K562 (cell line): ENCODE results near the gene DRC1. TPM values are rescaled to one million over a fixed set of nuclear protein-coding genes. Genes with fewer than 3 reads are reported as not detected.

Experiments used
- ATAC-seq: fragments of 200-7000 bp; cut with Tn5 transposase; 3 replicates; pipeline ENCODE4 v1.9.1; 2020; ENCODE audit warnings: moderate library complexity
- BruUV-seq: library from RNA; stranded (reverse); fragments of 400-500 nt; replicated peaks from 2 replicates; lab custom pipeline; 2021; lab: Mats Ljungman, UMichigan
- CTCF ChIA-PET: fragments of 300-600 bp; formaldehyde crosslinking; extraction: SDS; loops from one replicate; lab custom pipeline; 2021; ENCODE audit warnings: low intra/inter-chr PET ratio; lab: Yijun Ruan, JAX
- POLR2A ChIA-PET: fragments of 300-600, 350-650 bp; sonication (Branson Sonifier 250); formaldehyde crosslinking; extraction: SDS; loops from one replicate; lab custom pipeline; 2021; ENCODE audit warnings: antibody characterized with exemption, inconsistent platforms; lab: Yijun Ruan, JAX
- DNase-seq, 4 experiments: peaks; one replicate each; pipeline versions ENCODE4 v3.0.0 to v3.0.0-alpha.2; 2011 to 2018; ENCODE audit warnings: low spot score in 3 of 4, mixed read lengths in 3 of 4; ENCODE audit errors: extremely low read depth in 1 of 4
- FAIRE-seq: peaks from 2 replicates; lab custom pipeline; 2011; peaks lifted over from hg19 to GRCh38; lab: Jason Lieb, UNC
- H2AFZ ChIP-seq: 2 replicates; pipeline ENCODE4 v1.6.0; 2011; ENCODE audit warnings: low read depth, low read length, control low read depth, inconsistent platforms
- H3K27ac ChIP-seq: fragments of 200-600 bp; 3 replicates; pipeline ENCODE4 v1.8.0; 2011; ENCODE audit warnings: low read depth, mild to moderate bottlenecking, control low read depth, inconsistent platforms, low read length, moderate library complexity, mixed read lengths; ENCODE audit errors: extremely low read depth
- H3K27me3 ChIP-seq, 2 experiments: fragments of 300-600 bp in 1 of 2; 2 replicates in 1 of 2; 3 replicates in 1 of 2; pipeline versions ENCODE4 v1.6.0 to v1.8.0; 2011; ENCODE audit warnings: inconsistent platforms in 2 of 2, low read length in 2 of 2, mild to moderate bottlenecking in 1 of 2, mixed read lengths in 1 of 2, moderate library complexity in 1 of 2; ENCODE audit not compliant: control insufficient read depth in 2 of 2, insufficient read depth in 2 of 2
- H3K36me3 ChIP-seq: fragments of 300-600 bp; 3 replicates; pipeline ENCODE4 v1.8.0; 2011; ENCODE audit warnings: mild to moderate bottlenecking, low read length, inconsistent platforms; ENCODE audit not compliant: control insufficient read depth, insufficient read depth
- H3K4me1 ChIP-seq, 2 experiments: fragments of 200-600 bp in 1 of 2; replicated peaks in 1 of 2; 2 replicates in 1 of 2; 3 replicates in 1 of 2; pipeline versions ENCODE4 v1.5.1 to v1.8.0; 2011; ENCODE audit warnings: inconsistent platforms in 2 of 2, low read length in 2 of 2, mild to moderate bottlenecking in 1 of 2, mixed read lengths in 1 of 2, moderate library complexity in 1 of 2; ENCODE audit not compliant: control insufficient read depth in 2 of 2, insufficient read depth in 2 of 2
- H3K4me2 ChIP-seq: 2 replicates; pipeline ENCODE4 v1.6.1; 2011; ENCODE audit warnings: low read length, control low read depth, inconsistent platforms, mixed read lengths; ENCODE audit not compliant: insufficient read depth
- H3K4me3 ChIP-seq: fragments of 200-600 bp; sonication (generic), shearing (Covaris generic); 2 replicates; pipeline ENCODE4 v1.5.1; 2016; ENCODE audit warnings: control low read depth, inconsistent platforms
- H3K79me2 ChIP-seq: fragments of 200-600 bp; 3 replicates; pipeline ENCODE4 v1.8.0; 2011; ENCODE audit warnings: low read length, inconsistent platforms; ENCODE audit not compliant: control insufficient read depth, insufficient read depth
- H3K9ac ChIP-seq, 2 experiments: 2 replicates each; pipeline versions ENCODE4 v1.6.0 to v1.6.1; 2011; ENCODE audit warnings: low read depth in 2 of 2, low read length in 2 of 2, control low read depth in 1 of 2, inconsistent platforms in 1 of 2, mild to moderate bottlenecking in 1 of 2, mixed read lengths in 1 of 2; ENCODE audit not compliant: insufficient read depth in 1 of 2
- H3K9me1 ChIP-seq: one replicate; pipeline ENCODE4 v1.6.0; 2011; ENCODE audit warnings: inconsistent platforms, mild to moderate bottlenecking, low read length, moderate library complexity; ENCODE audit not compliant: control insufficient read depth, insufficient read depth
- H3K9me3 ChIP-seq: replicated peaks from 2 replicates; pipeline ENCODE4 v1.5.1; 2011; ENCODE audit warnings: low read depth, low read length, inconsistent platforms; ENCODE audit not compliant: control insufficient read depth, insufficient read depth
- H4K20me1 ChIP-seq: replicated peaks from 2 replicates; pipeline ENCODE4 v1.6.1; 2011; ENCODE audit warnings: low read length, inconsistent platforms, mixed read lengths; ENCODE audit not compliant: control insufficient read depth, insufficient read depth
- CHD1 ChIP-seq: fragments of 200-600 bp; sonication (generic); IDR thresholded peaks from one replicate; pipeline ENCODE4 v1.6.1; 2012; ENCODE audit warnings: mild to moderate bottlenecking, moderate library complexity, low read length, inconsistent platforms
- COPS2 ChIP-seq: fragments of 450-650 bp; conservative IDR thresholded peaks from 2 replicates; pipeline ENCODE4 v1.6.1; 2016; ENCODE audit warnings: mild to moderate bottlenecking, moderate library complexity
- FOXJ3 ChIP-seq: sonication (generic); formaldehyde crosslinking; IDR thresholded peaks from 2 replicates; pipeline ENCODE4 v1.4.0; 2020; ENCODE audit warnings: mild to moderate bottlenecking, missing genetic modification reagents
- HNRNPH1 ChIP-seq: fragments of 200-400 bp; formaldehyde crosslinking; optimal IDR thresholded peaks from 2 replicates; pipeline ENCODE3; 2017; ENCODE audit warnings: low read depth, mild to moderate bottlenecking, low read length, moderate library complexity
- HOMEZ ChIP-seq: fragments of 250-450 bp; sonication (Bioruptor Pico); IDR thresholded peaks from 2 replicates; pipeline ENCODE4 v1.4.0; 2020; ENCODE audit warnings: mild to moderate bottlenecking, moderate library complexity
- KDM5B ChIP-seq: fragments of 200-600 bp; sonication (generic); IDR thresholded peaks from 2 replicates; pipeline ENCODE4 v1.6.1; 2012; ENCODE audit warnings: low read depth, mild to moderate bottlenecking, moderate library complexity, low read length, control low read depth, inconsistent platforms; ENCODE audit not compliant: insufficient replicate concordance
- MCM7 ChIP-seq, 2 experiments: fragments of 450-650 bp; IDR thresholded peaks; 2 replicates each; pipeline ENCODE4 v1.6.1; 2016 to 2018
- NCOA6 ChIP-seq: fragments of 450-650 bp; IDR thresholded peaks from 2 replicates; pipeline ENCODE4 v1.6.1; 2017; ENCODE audit warnings: mild to moderate bottlenecking
- PCBP1 ChIP-seq: fragments of 200-400 bp; formaldehyde crosslinking; IDR thresholded peaks from 2 replicates; pipeline ENCODE4 v1.6.1; 2018; ENCODE audit warnings: mild to moderate bottlenecking, low read depth, low read length; ENCODE audit not compliant: poor library complexity, severe bottlenecking
- PCBP2 ChIP-seq: fragments of 200-400 bp; formaldehyde crosslinking; IDR thresholded peaks from 2 replicates; pipeline ENCODE4 v1.6.1; 2018; ENCODE audit warnings: low read length, low read depth, mild to moderate bottlenecking, moderate library complexity; ENCODE audit not compliant: poor library complexity, severe bottlenecking
- RBM25 ChIP-seq: fragments of 200-400 bp; formaldehyde crosslinking; IDR thresholded peaks from 2 replicates; pipeline ENCODE4 v1.6.1; 2018; ENCODE audit warnings: low read length, low read depth, moderate library complexity; ENCODE audit not compliant: severe bottlenecking
- SIN3B ChIP-seq: fragments of 450-650 bp; IDR thresholded peaks from 2 replicates; pipeline ENCODE4 v1.6.1; 2017; ENCODE audit warnings: low read depth, mild to moderate bottlenecking, moderate library complexity
- SP1 ChIP-seq: sonication (generic); formaldehyde crosslinking; IDR thresholded peaks from 2 replicates; pipeline ENCODE4 v1.8.1; 2022; ENCODE audit warnings: mild to moderate bottlenecking, missing genetic modification reagents
- ZFP91 ChIP-seq: sonication (generic); formaldehyde crosslinking; IDR thresholded peaks from 2 replicates; pipeline ENCODE4 v1.8.0; 2022; ENCODE audit warnings: mild to moderate bottlenecking, missing genetic modification reagents
- ZKSCAN8 ChIP-seq: fragments of 200-800 bp; sonication (Bioruptor generic); IDR thresholded peaks from 2 replicates; pipeline ENCODE4 v1.6.1; 2016; ENCODE audit warnings: missing genetic modification characterization, missing compliant biosample characterization
- ZNF655 ChIP-seq: fragments of 250-450 bp; sonication (Bioruptor Pico); IDR thresholded peaks from 2 replicates; pipeline ENCODE4 v1.5.0; 2021
- ZNF696 ChIP-seq: fragments of 250-450 bp; sonication (Bioruptor Pico); conservative IDR thresholded peaks from 2 replicates; pipeline ENCODE4 v1.4.0; 2020; ENCODE audit warnings: mild to moderate bottlenecking, moderate library complexity
- ZSCAN29 ChIP-seq: fragments of 450-650 bp; IDR thresholded peaks from 2 replicates; pipeline ENCODE4 v1.6.1; 2017
- WGBS: fragments of 100-300 bp; shearing (Covaris generic); methylation state at CpG from one replicate; pipeline ENCODE4 v1.1.6; 2016; ENCODE audit warnings: low coverage, mixed read lengths; ENCODE audit not compliant: insufficient coverage; ENCODE audit errors: missing lambda C conversion rate; 5-methylcytosine and 5-hydroxymethylcytosine counted together
- in situ Hi-C: fragments of 300-500 bp; cut with MboI; formaldehyde crosslinking; loops from 4 replicates; pipeline ENCODE4 v1.15.0; 2018; ENCODE audit warnings: inconsistent platforms, mixed read lengths
- intact Hi-C: fragments of 100-400 bp; cut with micrococcal nuclease; formaldehyde crosslinking; loops from 2 replicates; pipeline ENCODE4 v1.14.2; 2022
- polyA plus RNA-seq, 8 experiments: library from polyadenylated mRNA; depleted of rRNA in 4 of 8; stranded (reverse) in 5 of 8; unstranded in 3 of 8; fragments of >200 nt; fragmentation: Nextera tagmentation in 2 of 8; fragmentation: Illumina TruSeq in 1 of 8; extraction: Ambion mirVana in 2 of 8; extraction: Trizol in 1 of 8; gene quantifications; 2 replicates each; pipeline versions ENCODE4 v1.2.1 to v1.2.3, GENCODE V29; 2011 to 2014; ENCODE audit warnings: inconsistent platforms in 1 of 8, missing spikeins in 1 of 8
- total RNA-seq, 7 experiments: library from RNA; depleted of rRNA in 6 of 7; stranded (reverse); fragments of >200 nt in 6 of 7; fragmentation: Illumina TruSeq in 2 of 7; extraction: Trizol in 2 of 7; gene quantifications; 2 replicates each; pipeline versions ENCODE4 v1.2.1 to v1.2.3, GENCODE V29; 2011 to 2021; ENCODE audit warnings: low replicate concordance in 1 of 7

Gene DRC1
- total and polyA plus RNA-seq, 9 of the 15 experiments (the other 6 are each of a cell fraction or from before 2014, with no cell fraction given), result 0.07 to 0.10 TPM; not detected in 7

- Histone ChIP-seq H3K4me1 (peaks cover under 1 to 37% of the 10 kb centered on the region in 2 experiments; a peak in 4 of 5 replicates), H4K20me1 (no peaks in the 10 kb centered on the region), H3K9me1 (no peaks in the 10 kb centered on the region), H3K27ac (no peak overlapping the region), H3K79me2 (no peaks in the 10 kb centered on the region), H3K27me3 (peaks cover 0 to 20% of the 10 kb centered on the region in 2 experiments; a peak in 3 of 5 replicates), H3K9me3 (no peaks in the 10 kb centered on the region), H3K9ac (peak overlapping the region in 1 of 2 experiments; percentile 67; a peak in 1 of 4 replicates), H3K4me3 (no peak overlapping the region), H3K36me3 (no peaks in the 10 kb centered on the region), H2AFZ (no peak overlapping the region), H3K4me2 (no peak overlapping the region)
- BruUV-seq, result no TSS peak
- ChIA-PET CTCF (no interaction called here), POLR2A (no interaction called here)
- DNase-seq (no peak), FAIRE-seq (no peak), ATAC-seq (no peak)
- intact Hi-C loops (no loop called here), in situ Hi-C loops (no loop called here)
- WGBS, result 50% methylated on average over 10 of the region's 11 CpGs
- TF ChIP-seq ZNF696 (no peak), SIN3B (no peak), FOXJ3 (CRISPR knock-in tag) (no peak), SP1 (CRISPR knock-in tag) (no peak), PCBP2 (no peak), HNRNPH1 (no peak), HOMEZ (no peak), COPS2 (no peak), ZSCAN29 (no peak), PCBP1 (no peak), ZKSCAN8 (no peak), ZNF655 (no peak), NCOA6 (no peak), KDM5B (no peak), RBM25 (no peak), MCM7 (IDR thresholded peaks at IDR 0.05) (no peak), ZFP91 (no peak), CHD1 (no peak)
Observed at GRCh38 chr2:26457251-26457666, 55.5 kb downstream of the DRC1 start.
